HG03521 (cell line): Measurements from ENCODE around the gene ENO2.
"Not testable (repeated sequence)": the region's sequence is repeated elsewhere in the genome, so short reads cannot be mapped to it uniquely, and the experiment has no call there.

Experiments used
- ATAC-seq: cut with Tn5 transposase; IDR thresholded peaks from one replicate; pipeline ENCODE4 v1.9.1; 2021; ENCODE audit warnings: mild to moderate bottlenecking, moderate library complexity; ENCODE audit not compliant: unreplicated experiment

The ENO2 gene

GRCh38 chr12:6914246-6914946 lies at the start of gene ENO2:
Gene ENO2 (plus strand): TSS chr12:6914580. CDS start chr12:6915833, 1,253 bp downstream.
- peak; percentile 63 for ATAC-seq

GRCh38 chr12:6865307-6865706 lies 49.1 kb upstream of the ENO2 start:
- ATAC-seq, result not testable (repeated sequence)

GRCh38 chr12:6866163-6866919 lies 48.0 kb upstream of the ENO2 start:
- ATAC-seq, result no peak

DNA sequence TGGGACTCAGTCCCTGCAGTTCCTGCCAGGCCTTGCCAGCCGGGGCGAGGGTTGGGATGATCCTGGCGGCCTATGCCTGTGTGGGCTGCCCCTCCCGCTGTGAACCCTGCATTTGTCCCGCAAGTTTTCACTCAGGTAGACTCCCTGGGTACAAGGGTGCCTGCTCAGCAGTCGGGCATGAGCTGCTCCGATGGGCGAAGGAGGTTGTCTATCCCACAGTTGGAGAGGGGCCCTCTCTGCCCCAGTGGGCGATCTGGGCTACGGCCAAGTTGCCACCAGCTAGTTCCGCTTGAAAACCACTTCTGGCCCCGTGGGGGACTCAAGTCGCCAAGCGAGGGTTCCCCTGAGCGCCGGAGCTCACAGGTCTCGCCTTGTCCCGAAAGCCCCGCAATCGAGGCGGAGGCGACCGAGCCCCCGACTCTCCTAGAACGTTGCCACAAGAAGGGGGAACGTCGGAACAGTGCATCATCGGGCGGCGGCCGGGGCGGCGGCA lies 47.4 kb upstream of the ENO2 start:
- ATAC-seq, result no peak

GRCh38 chr12:6867413-6868210 lies 46.8 kb upstream of the ENO2 start, which contains the start of gene TPI1:
Gene TPI1 (plus strand): TSS chr12:6867531. CDS start chr12:6867567, 36 bp downstream.
- ATAC-seq, result peak; percentile 49

- no peak for ATAC-seq
Observed at GRCh38 chr12:6868211-6869048, 46.0 kb upstream of the ENO2 start.

GRCh38 chr12:6869049-6870021 lies 45.0 kb upstream of the ENO2 start:
- no peak for ATAC-seq

GRCh38 chr12:6870304-6870703 lies 44.1 kb upstream of the ENO2 start:
- ATAC-seq, result not testable (repeated sequence)

- no peak for ATAC-seq
Observed at GRCh38 chr12:6871052-6871957, 43.1 kb upstream of the ENO2 start.

DNA sequence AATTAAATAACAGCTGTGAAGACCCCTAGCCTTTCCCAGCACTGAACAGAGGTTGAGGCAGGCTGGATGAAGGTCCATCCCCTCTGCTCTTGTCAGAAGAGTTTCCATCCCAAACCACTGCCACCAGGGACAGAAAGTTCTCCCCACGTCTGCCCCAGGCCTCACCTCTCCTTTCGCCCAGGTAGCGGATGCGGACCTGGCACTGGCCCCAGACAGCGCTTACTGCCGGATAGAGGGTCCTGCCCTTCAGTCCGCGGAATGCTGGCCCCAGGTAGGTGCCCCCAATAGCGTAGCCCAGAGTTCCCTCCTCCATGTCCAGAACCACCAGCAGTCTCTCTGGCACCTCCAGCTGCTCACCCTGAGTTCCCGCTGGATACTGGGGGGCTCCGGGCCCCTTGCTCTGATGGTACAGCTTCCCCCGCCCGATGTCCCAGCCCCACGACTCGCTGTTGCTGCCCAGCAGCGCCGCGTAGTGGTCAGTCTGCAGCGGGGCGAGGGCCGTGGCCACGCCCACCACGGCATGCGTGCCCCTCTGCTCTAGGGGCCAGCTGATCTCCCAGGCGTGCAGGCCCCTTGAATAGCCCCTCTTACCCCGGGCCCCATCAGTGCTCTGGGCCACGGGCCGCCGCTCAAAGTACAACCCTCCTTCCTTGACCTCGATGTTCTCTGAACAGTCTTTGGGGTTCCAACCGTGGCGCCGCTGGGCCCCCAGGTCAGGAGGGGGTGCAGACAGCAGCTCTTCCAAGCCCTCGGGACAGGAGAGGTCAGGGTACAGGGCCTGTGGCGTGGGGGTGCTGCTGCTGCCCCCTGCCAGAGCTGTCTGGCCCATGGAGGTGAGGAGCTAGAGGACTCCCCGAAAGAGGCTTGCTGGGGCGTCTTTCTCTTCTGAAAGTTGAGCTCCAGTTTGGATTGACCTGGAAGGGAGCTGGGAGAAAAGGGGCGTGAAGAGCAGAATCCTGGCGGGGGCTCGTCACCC lies 42.0 kb upstream of the ENO2 start:
- ATAC-seq, result peak; percentile 24

DNA sequence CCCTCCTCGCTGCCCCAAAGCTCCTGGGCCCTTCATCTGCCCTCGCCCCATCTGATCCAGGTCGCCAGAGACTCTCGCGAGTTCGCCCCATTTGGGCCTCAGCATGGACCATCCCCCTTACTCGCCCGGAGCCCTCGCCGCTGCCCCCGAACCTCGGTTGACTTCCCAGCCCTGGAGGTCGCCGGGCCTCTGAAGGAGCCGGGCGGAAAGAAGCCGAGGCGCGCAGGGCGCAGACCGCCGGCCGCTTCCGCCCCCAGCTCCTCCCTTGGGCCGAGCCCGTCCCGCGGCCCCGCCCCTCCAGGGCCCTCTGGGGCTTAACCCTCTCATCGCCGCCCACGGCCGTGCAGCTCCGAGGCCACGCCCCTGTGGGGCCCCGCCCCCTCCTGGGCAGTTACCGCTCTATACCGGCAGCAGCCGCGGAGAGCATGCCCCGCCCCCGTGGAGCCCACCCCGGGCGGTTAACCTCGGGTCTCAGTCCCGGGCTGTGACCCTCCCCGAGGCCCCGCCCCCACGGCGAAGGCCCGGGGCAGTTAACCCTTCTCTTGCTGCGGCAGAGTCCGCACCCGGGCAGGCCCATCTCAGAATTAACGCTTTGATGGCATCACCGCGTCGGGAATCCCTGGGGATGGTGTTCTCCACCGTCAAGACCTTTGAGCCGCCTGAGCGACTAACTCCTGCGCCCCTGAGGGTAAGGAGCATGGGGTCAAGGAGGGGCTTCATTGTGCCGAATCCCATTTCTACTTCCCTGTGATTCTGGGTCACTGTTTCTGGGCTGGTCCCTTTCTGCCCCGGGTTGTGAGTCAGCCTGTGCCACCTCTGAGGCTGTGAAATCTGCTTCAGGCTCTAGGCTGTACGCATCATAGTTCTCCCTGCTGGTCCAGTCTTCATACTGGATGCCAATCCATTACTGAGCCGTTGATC lies 41.0 kb upstream of the ENO2 start, which contains the start of gene SPSB2:
TSS of gene SPSB2 (minus strand) at position 210 of the 921 bp plus-strand sequence. CDS start 402 bp downstream, outside the sequence.
- ATAC-seq, result peak; percentile 69

DNA sequence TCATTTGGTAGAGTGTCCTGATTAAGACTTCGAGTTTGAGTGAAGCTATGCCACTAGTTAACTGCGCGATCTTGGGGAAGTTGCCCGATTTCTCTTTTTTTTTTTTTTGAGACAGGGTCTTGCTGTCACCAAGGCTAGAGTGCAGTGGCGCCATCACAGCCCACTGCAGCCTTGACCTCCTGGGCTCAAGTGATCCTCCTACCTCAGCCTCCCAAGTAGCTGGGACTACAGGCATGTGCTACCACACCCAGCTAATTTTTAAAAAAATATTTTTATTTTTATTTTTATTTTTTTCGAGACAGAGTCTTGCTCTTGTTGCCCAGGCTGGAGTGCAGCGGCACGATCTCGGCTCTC lies 40.4 kb upstream of the ENO2 start:
- ATAC-seq, result not testable (repeated sequence)

- ATAC-seq, result not testable (repeated sequence)
Observed at GRCh38 chr12:6879824-6880223, 34.6 kb upstream of the ENO2 start.

DNA sequence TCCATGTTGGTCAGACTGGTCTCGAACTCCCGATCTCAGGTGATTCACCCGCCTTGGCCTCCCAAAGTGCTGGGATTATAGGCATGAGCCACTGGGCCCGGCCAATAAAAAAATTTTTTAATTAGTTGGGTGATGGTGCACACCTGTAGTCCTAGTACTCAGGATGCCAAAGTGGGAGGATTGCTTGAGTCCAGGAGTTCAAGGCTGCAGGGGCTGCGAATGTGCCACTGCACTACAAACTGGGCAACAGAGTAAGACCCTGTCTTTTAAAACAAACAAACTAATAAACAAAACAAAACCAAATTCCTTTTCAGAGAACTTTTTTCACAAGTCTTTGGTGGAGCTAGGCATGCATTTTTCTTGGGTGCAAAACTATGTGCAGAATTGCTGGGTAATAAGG lies 31.1 kb upstream of the ENO2 start:
- ATAC-seq, result no peak

- ATAC-seq, result no peak
Observed at GRCh38 chr12:6883683-6884082, 30.7 kb upstream of the ENO2 start.

- no peak for ATAC-seq
Observed at GRCh38 chr12:6884539-6884938, 29.8 kb upstream of the ENO2 start.
